HG03135 (cell line): ENCODE data around the gene HTR1D.

ENCODE experiments used
- ATAC-seq: cut with Tn5 transposase; IDR thresholded peaks from one replicate; pipeline ENCODE4 v1.9.1; 2021; ENCODE audit warnings: mild to moderate bottlenecking, moderate library complexity; ENCODE audit not compliant: unreplicated experiment

The HTR1D gene

DNA sequence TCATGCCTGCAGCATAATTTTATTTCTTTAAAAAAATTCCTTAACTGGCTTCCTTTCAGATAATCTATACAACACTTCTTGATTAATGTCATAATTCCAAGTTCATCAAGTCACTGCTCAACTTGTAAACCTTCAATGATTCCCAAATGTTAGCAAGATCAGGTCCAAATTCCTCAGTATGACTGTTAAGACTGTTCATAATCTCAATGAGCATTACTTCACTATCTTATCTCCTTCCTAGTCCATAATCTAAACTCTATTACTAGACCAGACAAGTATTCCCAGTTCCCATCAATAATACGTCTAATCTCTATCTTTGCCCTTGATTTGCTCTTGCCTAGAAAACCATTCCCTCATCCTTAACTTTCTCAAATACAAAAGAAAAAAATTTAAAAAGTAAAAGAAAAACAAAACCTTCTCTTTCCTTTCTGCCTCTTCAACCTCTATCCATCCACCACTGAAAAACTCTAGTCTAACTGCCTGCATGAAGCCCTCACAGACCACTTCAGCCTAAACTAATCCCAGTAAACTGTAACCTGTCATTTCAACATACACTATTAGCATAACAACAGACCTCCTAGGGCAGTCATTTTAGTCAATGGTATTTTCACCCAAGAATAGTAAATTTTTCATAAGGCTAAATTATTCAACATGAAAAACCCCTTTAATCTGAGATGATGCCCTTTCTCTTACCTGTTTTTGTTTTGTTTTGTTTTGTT lies 64.2 kb downstream of the HTR1D start:
- no peak for ATAC-seq

DNA sequence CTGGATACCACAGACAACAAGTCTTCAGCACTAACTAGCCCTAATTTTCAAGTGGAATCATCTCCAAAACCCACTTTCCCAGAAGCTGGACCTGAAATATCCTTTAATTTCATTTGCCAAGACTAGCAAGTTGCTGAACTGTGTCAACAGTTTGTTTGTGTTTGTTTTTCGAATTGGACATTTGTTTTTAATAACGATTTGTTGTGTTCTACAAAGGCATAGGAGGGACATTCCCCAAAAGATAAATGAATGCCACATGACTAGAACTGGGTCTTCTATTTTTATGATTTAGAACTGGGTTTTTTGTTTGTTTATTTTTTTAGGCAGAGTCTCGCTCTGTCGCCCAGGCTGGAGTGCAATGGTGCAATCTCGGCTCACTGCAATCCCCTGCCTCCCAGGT lies 66.6 kb downstream of the HTR1D start:
- ATAC-seq = no peak

DNA sequence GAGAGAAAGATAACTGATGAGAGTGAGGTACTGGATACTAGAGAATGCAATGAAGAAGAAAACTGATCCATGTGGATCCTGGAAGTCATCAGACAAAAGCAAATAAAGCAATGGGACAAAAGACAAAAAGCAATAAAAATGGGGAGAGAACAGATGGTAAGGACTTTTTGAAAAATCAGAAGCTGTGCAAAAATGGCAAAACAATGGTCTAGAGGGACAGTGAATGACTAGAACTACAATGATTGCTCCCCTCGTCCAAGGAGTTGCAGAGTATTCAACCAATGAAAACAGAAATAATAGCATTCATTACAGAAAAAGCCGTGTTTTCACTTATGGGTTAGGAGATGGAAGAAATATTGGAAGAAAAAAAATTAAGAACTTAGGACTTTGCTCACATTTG lies 67.2 kb downstream of the HTR1D start:
- no peak for ATAC-seq

DNA sequence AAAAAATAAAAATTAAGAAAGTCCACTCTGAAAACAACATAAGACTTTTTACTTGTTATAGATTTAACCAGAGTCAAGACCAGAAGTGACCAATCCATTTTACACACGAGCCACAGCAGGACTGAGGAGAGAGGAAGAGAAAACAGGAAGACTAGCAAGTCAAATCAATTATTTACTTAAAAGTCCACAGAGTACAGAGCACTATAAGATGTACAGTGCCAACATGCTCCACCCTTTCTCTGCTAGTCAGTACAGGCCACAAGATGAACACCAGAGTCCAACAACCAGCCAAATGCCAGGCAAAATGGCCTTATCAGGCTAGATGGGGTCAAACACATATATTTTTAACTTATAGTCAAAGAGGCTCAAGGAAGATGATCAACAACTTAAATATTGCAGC lies 68.2 kb downstream of the HTR1D start:
- ATAC-seq = no peak

DNA sequence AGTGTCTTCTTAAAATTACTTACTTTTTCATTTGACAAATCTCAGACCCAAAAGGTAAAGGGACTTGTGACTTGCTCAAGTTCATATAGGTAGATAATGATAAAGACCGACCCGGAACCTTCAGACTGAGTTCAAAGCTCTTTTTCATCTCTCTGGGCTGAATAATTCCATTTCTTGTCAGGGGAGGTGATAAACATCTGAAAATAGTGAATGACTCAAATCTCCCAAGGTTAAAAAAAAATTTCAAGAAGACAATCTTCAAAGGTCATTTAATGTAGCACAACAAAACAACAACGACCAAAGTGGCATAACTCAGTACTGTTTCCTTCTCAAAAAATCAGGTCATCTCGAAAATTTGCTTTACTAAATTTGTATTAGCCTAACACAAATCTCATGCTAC lies 69.2 kb downstream of the HTR1D start:
- no peak for ATAC-seq
